Measurements from ENCODE around the gene TACC2. TPM values are rescaled to one million over a fixed set of nuclear protein-coding genes. Genes with fewer than 3 reads are reported as not detected.
A peak's percentile ranks its signal among the peaks of the same experiment; 100 is the strongest.

The TACC2 gene
- total RNA-seq, 4 donors from 2014 or later: 206 to 606 (median 261) TPM

GRCh38 chr10:122112625-122113160 is 123.7 kb downstream of the TACC2 start:
- peaks cover 48% of the 10 kb centered on the region for H3K4me1 ChIP-seq
- peak overlapping the region; percentile 94 for H3K27ac ChIP-seq
- H3K36me3 ChIP-seq: no peaks in the 10 kb centered on the region
- H3K4me3 ChIP-seq: peak overlapping the region; percentile 60
- peak; percentile 86 to 88 for DNase-seq (ENCODE audit: low spot score in 2 of 2)
- H3K27me3 ChIP-seq: no peaks in the 10 kb centered on the region
- WGBS: 4% methylated on average over 5 of the region's 63 CpGs
- TF ChIP-seq CTCF (IDR thresholded peaks at IDR 0.05) (peak in 1 of 2 donors; percentile 56), POLR2AphosphoS5 (IDR thresholded peaks at IDR 0.05) (peak in 1 of 3 donors; percentile 77), EP300 (IDR thresholded peaks at IDR 0.05) (no peak), POLR2A (IDR thresholded peaks at IDR 0.05) (peak; percentile 28 to 78)
- no peaks in the 10 kb centered on the region for H3K9me3 ChIP-seq

GRCh38 chr10:122113161-122113944 is 124.4 kb downstream of the TACC2 start:
- WGBS: 1% methylated on average over 29 of the region's 77 CpGs
- peak; percentile 86 to 90 for DNase-seq (ENCODE audit: low spot score in 2 of 2)

GRCh38 chr10:122113945-122114747 is 125.2 kb downstream of the TACC2 start:
- peak overlapping the region; percentile 60 for H3K4me3 ChIP-seq
- peak overlapping the region; percentile 94 for H3K27ac ChIP-seq
- H3K4me1 ChIP-seq: peaks cover 50% of the 10 kb centered on the region
- WGBS: 35% methylated on average over 18 of the region's 18 CpGs
- no peak for TF ChIP-seq POLR2A (IDR thresholded peaks at IDR 0.05)
- no peak for TF ChIP-seq CTCF (IDR thresholded peaks at IDR 0.05)
- TF ChIP-seq POLR2AphosphoS5 (IDR thresholded peaks at IDR 0.05): no peak
- TF ChIP-seq EP300 (IDR thresholded peaks at IDR 0.05): no peak
- H3K36me3 ChIP-seq: no peaks in the 10 kb centered on the region
- DNase-seq (ENCODE audit: low spot score in 2 of 2): no peak
- no peaks in the 10 kb centered on the region for H3K9me3 ChIP-seq
- no peaks in the 10 kb centered on the region for H3K27me3 ChIP-seq

More at GRCh38 chr10:122113161-122113944, 124.4 kb downstream of the TACC2 start:
- no peaks in the 10 kb centered on the region for H3K36me3 ChIP-seq
- H3K4me1 ChIP-seq: peaks cover 48% of the 10 kb centered on the region
- TF ChIP-seq POLR2A (IDR thresholded peaks at IDR 0.05): peak; percentile 82 to 92
- TF ChIP-seq POLR2AphosphoS5 (IDR thresholded peaks at IDR 0.05): peak in 1 of 3 donors; percentile 37
- no peak for TF ChIP-seq EP300 (IDR thresholded peaks at IDR 0.05)
- TF ChIP-seq CTCF (IDR thresholded peaks at IDR 0.05): peak; percentile 23 to 26
- H3K4me3 ChIP-seq: peak overlapping the region; percentile 60
- H3K27ac ChIP-seq: peak overlapping the region; percentile 94
- no peaks in the 10 kb centered on the region for H3K9me3 ChIP-seq
- H3K27me3 ChIP-seq: no peaks in the 10 kb centered on the region

GRCh38 chr10:122115874-122116273 is 126.9 kb downstream of the TACC2 start:
- no peak for DNase-seq (ENCODE audit: low spot score in 2 of 2)
- WGBS: 48% methylated on average over 4 of the region's 4 CpGs
- Histone ChIP-seq H3K36me3 (no peaks in the 10 kb centered on the region), H3K27me3 (no peaks in the 10 kb centered on the region), H3K9me3 (no peaks in the 10 kb centered on the region), H3K4me3 (no peak overlapping the region), H3K4me1 (peaks cover 51% of the 10 kb centered on the region), H3K27ac (peak overlapping the region; percentile 16)
- TF ChIP-seq EP300 (IDR thresholded peaks at IDR 0.05): no peak
- TF ChIP-seq POLR2AphosphoS5 (IDR thresholded peaks at IDR 0.05): no peak

GRCh38 chr10:122116331-122116730 is 127.4 kb downstream of the TACC2 start:
- H3K4me1 ChIP-seq: peaks cover 51% of the 10 kb centered on the region
- 46% methylated on average over 5 of the region's 5 CpGs for WGBS
- no peaks in the 10 kb centered on the region for H3K27me3 ChIP-seq
- H3K9me3 ChIP-seq: no peaks in the 10 kb centered on the region
- DNase-seq (ENCODE audit: low spot score in 2 of 2): no peak
- H3K36me3 ChIP-seq: no peaks in the 10 kb centered on the region
- no peak overlapping the region for H3K4me3 ChIP-seq
- TF ChIP-seq EP300 (IDR thresholded peaks at IDR 0.05) (no peak), POLR2A (IDR thresholded peaks at IDR 0.05) (no peak), CTCF (IDR thresholded peaks at IDR 0.05) (no peak), POLR2AphosphoS5 (IDR thresholded peaks at IDR 0.05) (no peak)
- no peak overlapping the region for H3K27ac ChIP-seq

Data from suprapubic skin (tissue), 4 donors.